Neural cell (in vitro differentiated cells): Measurements from ENCODE around the gene SURF2. TPM values are rescaled to one million over a fixed set of nuclear protein-coding genes. Genes with fewer than 3 reads are reported as not detected.
"Not testable (repeated sequence)": the region's sequence is repeated elsewhere in the genome, so short reads cannot be mapped to it uniquely, and the experiment has no call there.

ENCODE experiments used
- H2AFZ ChIP-seq: fragments of 200-600, 300-800 bp; sonication (generic), shearing (Covaris generic); 2 replicates; pipeline ENCODE4 v1.6.0; 2014; ENCODE audit warnings: low read depth, mild to moderate bottlenecking, antibody characterized with exemption, low read length, moderate library complexity
- H3F3A ChIP-seq: fragments of 200-600 bp; shearing (Covaris generic); 2 replicates; pipeline ENCODE4 v1.6.1; 2016; ENCODE audit warnings: mild to moderate bottlenecking, moderate library complexity, mixed read lengths, antibody characterized with exemption, low read length; ENCODE audit not compliant: insufficient read depth, poor library complexity, severe bottlenecking
- H3K27ac ChIP-seq: fragments of 200-600, 300-800 bp; sonication (generic), shearing (Covaris generic); 2 replicates; pipeline ENCODE4 v1.5.1; 2014; ENCODE audit warnings: mild to moderate bottlenecking, low read length, moderate library complexity
- H3K27me3 ChIP-seq: fragments of 300-800, 200-600 bp; sonication (generic), shearing (Covaris generic); 2 replicates; pipeline ENCODE4 v1.6.0; 2014; ENCODE audit warnings: mild to moderate bottlenecking, low read depth, low read length, moderate library complexity; ENCODE audit not compliant: insufficient read depth
- H3K36me3 ChIP-seq: fragments of 300-800, 200-600 bp; sonication (generic), shearing (Covaris generic); 2 replicates; pipeline ENCODE4 v1.5.1; 2014; ENCODE audit warnings: mild to moderate bottlenecking, antibody characterized with exemption, low read length, moderate library complexity; ENCODE audit not compliant: insufficient read depth
- H3K4me2 ChIP-seq: fragments of 300-800, 200-600 bp; sonication (generic), shearing (Covaris generic); 2 replicates; pipeline ENCODE4 v1.6.0; 2014; ENCODE audit warnings: mild to moderate bottlenecking, low read length
- H3K4me3 ChIP-seq: fragments of 300-800, 200-600 bp; sonication (generic), shearing (Covaris generic); 2 replicates; pipeline ENCODE4 v1.5.1; 2014; ENCODE audit warnings: mild to moderate bottlenecking, low read length, moderate library complexity
- H3K79me2 ChIP-seq: fragments of 200-600 bp; shearing (Covaris generic); replicated peaks from 2 replicates; pipeline ENCODE4 v1.6.0; 2014; ENCODE audit warnings: mild to moderate bottlenecking, low read length, moderate library complexity; ENCODE audit not compliant: insufficient read depth
- H3K9ac ChIP-seq: fragments of 300-800, 200-600 bp; sonication (generic), shearing (Covaris generic); 2 replicates; pipeline ENCODE4 v1.6.1; 2016; ENCODE audit warnings: mild to moderate bottlenecking, low read length, mixed read lengths
- H3K9me2 ChIP-seq: fragments of 200-600 bp; shearing (Covaris generic); 2 replicates; pipeline ENCODE4 v1.6.1; 2016; ENCODE audit warnings: mild to moderate bottlenecking, low read length, mixed read lengths; ENCODE audit not compliant: insufficient read depth
- H3K9me3 ChIP-seq: fragments of 200-600, 300-800 bp; sonication (generic), shearing (Covaris generic); 2 replicates; pipeline ENCODE4 v1.6.1; 2016; ENCODE audit warnings: mild to moderate bottlenecking, mixed run types, low read length, moderate library complexity, mixed read lengths
- H4K20me1 ChIP-seq: fragments of 200-600 bp; shearing (Covaris generic); 2 replicates; pipeline ENCODE4 v1.6.1; 2016; ENCODE audit warnings: mild to moderate bottlenecking, mixed run types; ENCODE audit not compliant: insufficient read depth
- EP300 ChIP-seq: fragments of 450-650 bp; conservative IDR thresholded peaks from 2 replicates; pipeline ENCODE4 v1.6.1; 2014; ENCODE audit warnings: antibody characterized with exemption, mild to moderate bottlenecking, moderate library complexity; ENCODE audit not compliant: poor library complexity, severe bottlenecking
- EZH2 ChIP-seq: fragments of 200-600, 300-800 bp; shearing (Covaris generic), sonication (generic); IDR thresholded peaks from 2 replicates; pipeline ENCODE4 v1.6.1; 2014; ENCODE audit warnings: antibody characterized with exemption, low read length, borderline replicate concordance, mild to moderate bottlenecking; ENCODE audit not compliant: insufficient read depth, poor library complexity, severe bottlenecking
- MXI1 ChIP-seq: fragments of 450-650 bp; conservative IDR thresholded peaks from 2 replicates; pipeline ENCODE4 v1.6.1; 2014; ENCODE audit warnings: antibody characterized with exemption, mild to moderate bottlenecking; ENCODE audit not compliant: poor library complexity, severe bottlenecking
- POLR2AphosphoS5 ChIP-seq: IDR thresholded peaks from 2 replicates; pipeline ENCODE4 v1.6.1; 2012
- RAD21 ChIP-seq: fragments of 450-650 bp; conservative IDR thresholded peaks from 2 replicates; pipeline ENCODE4 v1.6.1; 2014; ENCODE audit warnings: antibody characterized with exemption, mild to moderate bottlenecking, moderate library complexity
- REST ChIP-seq: IDR thresholded peaks from 2 replicates; pipeline ENCODE4 v1.6.1; 2012; ENCODE audit warnings: borderline replicate concordance
- SMC3 ChIP-seq: fragments of 450-650 bp; conservative IDR thresholded peaks from 2 replicates; pipeline ENCODE4 v1.6.1; 2014; ENCODE audit warnings: antibody characterized with exemption, mild to moderate bottlenecking, moderate library complexity; ENCODE audit not compliant: poor library complexity
- TAF1 ChIP-seq: IDR thresholded peaks from 2 replicates; pipeline ENCODE4 v1.6.1; 2012; ENCODE audit warnings: low read depth
- polyA plus RNA-seq: library from polyadenylated mRNA; depleted of rRNA; stranded (reverse); fragments of >200 nt; gene quantifications from 2 replicates; pipeline ENCODE4 v1.2.3, GENCODE V29; 2014
- TF ChIP-seq, protein P1 (sequence below): fragments of 450-650 bp; IDR thresholded peaks from 2 replicates; pipeline ENCODE4 v1.5.1; 2014; ENCODE audit warnings: antibody characterized with exemption, mild to moderate bottlenecking, moderate library complexity; ENCODE audit not compliant: poor library complexity, severe bottlenecking

The SURF2 gene
- polyA plus RNA-seq, 1 donor from 2014 or later = 36.4 TPM

DNA sequence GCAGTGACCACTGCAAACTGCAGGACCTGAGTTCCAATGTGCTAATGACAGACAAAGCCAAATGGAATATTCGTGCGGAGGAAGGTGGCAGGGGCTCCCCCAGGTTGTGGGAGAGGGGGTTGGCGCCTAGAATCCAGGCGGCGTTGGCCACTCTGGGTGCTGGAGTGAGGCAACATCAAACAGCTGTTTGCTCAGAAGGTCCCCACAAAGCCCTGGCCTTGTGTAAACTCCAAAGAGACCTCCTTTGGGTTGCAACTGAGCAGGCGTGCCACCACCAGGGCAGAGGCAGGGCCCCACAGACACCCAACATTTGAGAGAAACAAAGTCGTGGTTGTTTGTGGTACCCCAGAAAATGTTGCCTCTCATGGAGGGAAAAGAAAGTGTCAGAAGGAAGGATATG is 34.4 kb downstream of the SURF2 start:
- no peaks in the 10 kb centered on the region for H3K9me3 ChIP-seq
- H3K27ac ChIP-seq = no peak overlapping the region
- H3K79me2 ChIP-seq = no peaks in the 10 kb centered on the region
- no peaks in the 10 kb centered on the region for H3K27me3 ChIP-seq
- H2AFZ ChIP-seq = no peak overlapping the region
- no peaks in the 10 kb centered on the region for H3F3A ChIP-seq
- H3K4me3 ChIP-seq = no peak overlapping the region
- TF ChIP-seq MXI1 (no peak), SMC3 (no peak), RAD21 (no peak), EZH2 (no peak), TAF1 (no peak)
- TF ChIP-seq, protein P1, sequence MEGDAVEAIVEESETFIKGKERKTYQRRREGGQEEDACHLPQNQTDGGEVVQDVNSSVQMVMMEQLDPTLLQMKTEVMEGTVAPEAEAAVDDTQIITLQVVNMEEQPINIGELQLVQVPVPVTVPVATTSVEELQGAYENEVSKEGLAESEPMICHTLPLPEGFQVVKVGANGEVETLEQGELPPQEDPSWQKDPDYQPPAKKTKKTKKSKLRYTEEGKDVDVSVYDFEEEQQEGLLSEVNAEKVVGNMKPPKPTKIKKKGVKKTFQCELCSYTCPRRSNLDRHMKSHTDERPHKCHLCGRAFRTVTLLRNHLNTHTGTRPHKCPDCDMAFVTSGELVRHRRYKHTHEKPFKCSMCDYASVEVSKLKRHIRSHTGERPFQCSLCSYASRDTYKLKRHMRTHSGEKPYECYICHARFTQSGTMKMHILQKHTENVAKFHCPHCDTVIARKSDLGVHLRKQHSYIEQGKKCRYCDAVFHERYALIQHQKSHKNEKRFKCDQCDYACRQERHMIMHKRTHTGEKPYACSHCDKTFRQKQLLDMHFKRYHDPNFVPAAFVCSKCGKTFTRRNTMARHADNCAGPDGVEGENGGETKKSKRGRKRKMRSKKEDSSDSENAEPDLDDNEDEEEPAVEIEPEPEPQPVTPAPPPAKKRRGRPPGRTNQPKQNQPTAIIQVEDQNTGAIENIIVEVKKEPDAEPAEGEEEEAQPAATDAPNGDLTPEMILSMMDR = no peak
- no peak overlapping the region for H3K4me2 ChIP-seq
- no peaks in the 10 kb centered on the region for H3K9me2 ChIP-seq
- H3K36me3 ChIP-seq = no peaks in the 10 kb centered on the region
- no peaks in the 10 kb centered on the region for H4K20me1 ChIP-seq
- no peak overlapping the region for H3K9ac ChIP-seq

- not testable (repeated sequence) for H3F3A ChIP-seq, H3K36me3 ChIP-seq, H3K79me2 ChIP-seq, H2AFZ ChIP-seq, H3K27ac ChIP-seq, H3K9me2 ChIP-seq, H3K4me3 ChIP-seq, H3K9me3 ChIP-seq, H3K27me3 ChIP-seq, H3K4me2 ChIP-seq, H3K9ac ChIP-seq, H4K20me1 ChIP-seq
Observed at GRCh38 chr9:133391449-133391848, 35.1 kb downstream of the SURF2 start.

- not testable (repeated sequence) for H3K4me2 ChIP-seq, H3F3A ChIP-seq, H4K20me1 ChIP-seq, H3K79me2 ChIP-seq, H3K9ac ChIP-seq, H3K36me3 ChIP-seq, H2AFZ ChIP-seq, H3K27ac ChIP-seq, H3K4me3 ChIP-seq, H3K9me2 ChIP-seq, H3K27me3 ChIP-seq, H3K9me3 ChIP-seq
Observed at GRCh38 chr9:133392308-133392707, 36.0 kb downstream of the SURF2 start.

GRCh38 chr9:133393399-133393798 is 37.0 kb downstream of the SURF2 start:
- Histone ChIP-seq H3K9me2 (no peaks in the 10 kb centered on the region), H3K4me3 (no peak overlapping the region)
- TF ChIP-seq MXI1 (no peak), RAD21 (no peak), TAF1 (no peak), EZH2 (no peak), POLR2AphosphoS5 (no peak), REST (no peak), EP300 (no peak), SMC3 (no peak)
- TF ChIP-seq, protein P1 = no peak

More at GRCh38 chr9:133393399-133393798, 37.0 kb downstream of the SURF2 start:
- Histone ChIP-seq H3K4me2 (no peak overlapping the region), H4K20me1 (no peaks in the 10 kb centered on the region), H3K27me3 (no peaks in the 10 kb centered on the region), H3K27ac (no peak overlapping the region), H3F3A (no peaks in the 10 kb centered on the region), H3K9ac (no peak overlapping the region), H3K36me3 (no peaks in the 10 kb centered on the region), H2AFZ (no peak overlapping the region), H3K79me2 (no peaks in the 10 kb centered on the region), H3K9me3 (no peaks in the 10 kb centered on the region)
